ENCODE results near the gene GALNTL6.
"Not testable (repeated sequence)": the region's sequence is repeated elsewhere in the genome, so short reads cannot be mapped to it uniquely, and the experiment has no call there.

The GALNTL6 gene

DNA sequence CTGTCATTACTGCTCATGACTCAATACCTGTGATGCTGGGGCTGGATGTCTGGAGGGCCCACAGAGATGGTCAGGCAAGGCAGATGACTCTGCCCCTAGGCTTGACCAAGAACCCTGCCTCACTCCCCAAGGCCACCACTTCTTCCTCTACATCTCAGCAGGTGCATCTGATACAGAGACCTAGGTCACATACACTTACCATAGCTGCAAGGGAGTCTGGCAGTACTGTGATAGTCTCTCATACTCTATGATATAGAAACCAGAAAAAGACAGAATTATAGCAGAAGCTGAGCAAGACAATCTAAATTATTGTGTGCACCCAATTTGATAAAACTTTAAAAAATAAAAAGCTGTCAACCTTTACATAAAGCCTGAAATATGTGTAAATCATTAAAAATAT lies 878.3 kb downstream of the GALNTL6 start:
- no peak for DNase-seq

DNA sequence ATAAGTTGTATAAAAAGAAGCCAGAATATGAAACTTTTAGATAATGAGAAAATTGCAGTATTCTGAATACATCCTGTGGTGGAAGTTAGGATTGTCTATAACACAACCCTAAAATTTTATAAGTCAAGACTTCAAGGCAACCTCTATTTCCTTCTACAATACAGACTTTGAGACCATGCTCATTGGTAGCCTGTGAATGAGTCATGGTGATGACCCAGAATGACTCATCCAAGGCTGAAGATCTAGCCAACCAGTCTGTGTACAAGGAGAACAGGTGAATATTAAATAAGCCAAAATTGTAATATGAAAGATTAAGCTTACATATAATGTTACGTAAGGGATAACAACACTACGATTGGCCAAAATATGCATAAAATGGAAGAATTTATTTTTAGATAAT lies 879.5 kb downstream of the GALNTL6 start:
- DNase-seq: no peak

- no peak for DNase-seq
These were observed 885.1 kb downstream of the GALNTL6 start for GRCh38 chr4:172698256-172698655.

DNA sequence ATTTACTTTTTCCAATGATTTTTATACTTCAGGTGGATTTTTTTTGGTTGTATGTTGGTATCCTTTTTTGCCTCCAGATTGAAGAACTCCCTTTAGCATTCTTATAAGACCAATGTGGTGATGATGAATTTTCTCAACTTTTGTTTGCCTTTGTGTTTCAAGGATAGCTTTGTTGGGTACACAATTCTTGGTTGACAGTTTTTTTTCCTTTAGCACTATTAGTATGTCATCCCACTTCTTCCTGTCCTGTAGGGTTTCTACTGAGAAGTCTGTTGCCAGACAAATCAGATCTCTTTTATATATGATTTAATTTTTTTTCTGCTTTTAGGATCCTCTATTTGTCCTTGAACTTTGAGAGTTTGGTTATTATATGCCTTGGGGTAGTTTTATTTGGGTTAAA lies 892.4 kb downstream of the GALNTL6 start:
- DNase-seq: no peak

- DNase-seq: no peak
These were observed 892.8 kb downstream of the GALNTL6 start for GRCh38 chr4:172706000-172706399.

- DNase-seq: no peak
These were observed 894.4 kb downstream of the GALNTL6 start for GRCh38 chr4:172707622-172708021.

DNA sequence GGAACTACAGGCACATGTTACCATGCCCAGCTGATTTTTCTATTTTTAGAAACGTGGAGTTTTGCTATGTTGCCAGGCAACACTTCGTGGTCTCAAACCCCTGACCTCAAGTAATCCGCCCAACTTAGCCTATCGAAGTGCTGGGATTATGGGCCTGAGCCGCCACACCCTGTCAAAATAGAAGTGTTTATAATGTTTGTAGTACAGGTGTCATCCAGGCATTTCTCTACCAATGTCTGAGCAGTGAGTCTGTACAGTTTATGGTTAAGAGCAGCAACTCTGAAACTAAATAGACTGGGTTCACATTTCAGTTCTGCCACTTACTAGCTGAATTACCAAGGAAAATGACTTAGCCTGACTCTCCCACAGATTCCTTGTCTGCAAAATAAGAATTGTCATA lies 895.0 kb downstream of the GALNTL6 start:
- DNase-seq: no peak

GRCh38 chr4:172709376-172709775 lies 896.2 kb downstream of the GALNTL6 start:
- DNase-seq: no peak

- DNase-seq: no peak
These were observed 903.1 kb downstream of the GALNTL6 start for GRCh38 chr4:172716291-172716690.

GRCh38 chr4:172721659-172722058 lies 908.5 kb downstream of the GALNTL6 start:
- DNase-seq: no peak

DNA sequence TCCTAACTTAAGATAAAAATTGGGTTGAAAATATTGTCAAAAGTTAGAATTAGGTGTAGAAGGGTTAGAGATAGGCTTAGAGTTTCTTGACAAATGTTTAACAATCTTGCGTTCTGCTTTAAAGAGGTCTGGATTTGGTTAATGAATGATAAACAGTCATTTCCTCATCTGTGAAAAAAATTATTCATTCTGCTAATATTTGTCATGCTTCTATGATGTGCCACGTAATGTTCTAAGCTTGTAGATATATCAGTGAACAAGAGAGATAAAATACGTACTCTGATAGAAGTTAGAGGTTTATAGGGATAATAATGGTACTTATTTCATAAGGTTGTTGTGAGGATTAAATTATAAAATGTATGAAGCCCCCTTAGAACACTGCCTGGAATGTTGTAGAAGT lies 912.4 kb downstream of the GALNTL6 start:
- DNase-seq: no peak

- no peak for DNase-seq
These were observed 912.8 kb downstream of the GALNTL6 start for GRCh38 chr4:172726001-172726423.

DNA sequence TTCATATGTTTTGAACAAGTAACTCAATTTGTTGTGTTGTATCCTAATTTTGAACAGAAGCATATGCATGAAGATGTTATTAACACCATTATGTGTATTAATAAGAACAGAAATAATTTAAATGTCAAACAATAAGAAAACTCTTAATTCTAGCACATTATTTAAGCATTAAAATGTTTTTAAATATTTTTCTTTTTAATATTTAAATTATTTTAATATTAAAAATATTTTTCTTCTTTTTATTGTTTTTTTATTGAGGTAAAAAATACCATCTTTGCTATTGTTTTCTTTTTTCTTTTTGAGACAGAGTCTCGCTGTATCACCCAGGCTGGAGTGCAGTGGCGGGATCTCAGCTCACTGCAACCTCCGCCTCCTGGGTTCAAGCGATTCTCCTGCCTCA lies 914.4 kb downstream of the GALNTL6 start:
- no peak for DNase-seq

DNA sequence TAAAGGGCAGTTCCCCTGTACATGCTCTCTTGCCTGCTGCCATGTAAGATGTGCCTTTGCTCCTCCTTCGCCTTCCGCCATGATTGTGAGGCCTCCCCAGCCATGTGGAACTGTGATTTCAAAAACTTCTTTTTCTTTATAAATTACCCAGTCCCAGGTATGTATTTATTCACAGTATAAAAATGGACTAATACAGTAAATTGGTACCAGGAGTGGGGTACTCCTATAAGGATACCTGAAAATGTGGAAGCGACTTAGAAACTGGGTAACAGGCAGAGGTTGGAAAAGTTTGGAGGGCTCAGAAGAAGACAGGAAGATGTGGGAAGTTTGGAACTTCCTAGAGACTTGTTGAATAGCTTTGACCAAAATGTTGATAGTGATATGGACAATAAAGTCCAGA lies 920.4 kb downstream of the GALNTL6 start:
- not testable (repeated sequence) for DNase-seq

DNA sequence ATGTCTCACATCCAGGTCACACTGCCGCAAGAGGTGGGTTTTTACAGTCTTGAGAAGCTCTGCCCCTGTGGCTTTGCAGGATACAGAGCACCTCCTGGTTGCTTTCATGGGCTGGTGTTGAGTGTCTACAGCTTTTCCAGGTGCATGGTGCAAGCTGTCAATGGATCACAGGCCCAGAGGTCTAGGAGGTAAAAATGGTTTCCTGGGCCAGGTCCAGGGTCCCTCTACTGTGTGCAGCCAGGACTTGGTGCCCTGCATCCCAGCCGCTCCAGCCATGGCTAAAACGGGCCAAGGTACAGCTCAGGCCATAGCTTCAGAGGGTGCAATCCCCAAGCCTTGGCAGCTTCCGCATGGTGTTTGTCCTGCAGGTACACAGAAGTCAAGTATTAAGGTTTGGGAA lies 921.4 kb downstream of the GALNTL6 start:
- DNase-seq: no peak

DNA sequence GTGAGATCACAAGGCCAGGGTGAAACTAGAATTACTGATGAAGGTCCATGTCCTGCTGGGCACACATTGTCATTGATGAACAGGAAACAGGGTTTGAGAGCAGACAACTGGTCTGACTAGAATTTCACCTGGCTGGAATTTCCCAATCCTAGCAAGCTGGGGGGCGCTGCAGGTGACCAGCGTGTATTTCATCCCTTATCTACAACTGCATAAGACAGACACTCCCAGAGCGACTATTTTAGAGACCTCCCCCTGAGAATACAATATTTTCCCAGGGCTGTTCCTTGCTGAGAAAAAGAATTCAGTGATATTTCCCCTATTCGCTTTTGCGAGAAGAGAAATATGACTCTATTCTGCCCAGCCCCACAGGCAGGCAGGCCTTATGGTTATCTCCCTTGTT lies 922.8 kb downstream of the GALNTL6 start:
- no peak for DNase-seq

DNA sequence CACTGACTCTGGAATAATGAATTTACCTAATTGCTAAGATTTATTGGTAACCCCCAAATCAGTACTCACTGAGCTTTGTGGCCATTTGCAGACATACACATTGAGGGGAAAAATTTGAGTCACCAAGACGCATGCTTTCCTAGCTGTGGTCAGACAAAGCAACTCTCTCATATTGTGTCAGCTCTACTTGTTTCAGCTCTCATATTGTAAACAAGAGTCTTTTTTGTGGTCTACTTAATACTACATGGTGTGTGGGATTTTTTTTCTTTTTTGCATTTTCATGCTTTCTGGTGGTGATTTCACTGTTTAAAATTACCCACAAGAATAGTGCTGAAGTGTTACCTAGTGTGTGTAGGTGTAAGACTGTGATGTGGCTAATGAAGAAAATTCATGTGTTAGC lies 927.2 kb downstream of the GALNTL6 start:
- DNase-seq: peak; percentile 5

DNA sequence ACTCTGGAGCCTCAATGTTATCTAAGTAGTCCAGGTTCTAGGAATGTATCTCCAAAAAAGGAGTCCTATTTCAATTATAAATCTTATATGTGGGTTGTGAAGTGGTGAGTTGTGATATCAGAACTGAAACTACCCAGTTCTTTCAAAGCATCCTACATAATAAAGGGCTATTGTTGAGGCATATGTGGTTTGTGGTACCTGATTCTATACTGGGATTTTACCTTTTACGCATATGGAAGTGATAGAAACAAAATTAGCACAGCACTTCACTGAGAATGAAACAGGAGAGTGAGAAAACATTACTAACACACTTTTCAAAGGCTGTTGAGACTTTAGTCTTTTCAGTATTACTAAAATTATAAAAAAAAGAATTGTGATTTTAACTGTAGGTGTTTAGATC lies 937.7 kb downstream of the GALNTL6 start:
- DNase-seq: peak; percentile 38

DNA sequence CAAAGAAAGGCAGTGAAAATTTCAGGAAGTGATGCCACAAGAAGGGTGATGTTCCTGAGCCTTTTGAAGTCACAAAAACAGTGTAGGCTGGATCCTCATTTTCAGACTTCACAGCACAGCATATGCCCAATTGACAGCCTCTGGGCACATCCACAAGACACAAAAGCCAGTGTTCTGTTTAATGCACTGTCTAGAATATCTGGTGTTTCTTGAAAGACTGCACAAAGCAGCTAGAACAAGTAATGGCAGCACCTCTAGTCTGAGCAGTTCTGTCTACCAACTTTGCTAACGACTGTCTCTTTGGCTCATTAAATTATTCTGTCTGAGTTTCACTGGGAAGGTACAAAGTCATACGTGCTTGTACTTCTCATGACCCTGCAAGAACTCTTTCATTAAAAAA lies 938.3 kb downstream of the GALNTL6 start:
- DNase-seq: no peak

- no peak for DNase-seq
These were observed 945.6 kb downstream of the GALNTL6 start for GRCh38 chr4:172758586-172759340.

- no peak for DNase-seq
These were observed 947.3 kb downstream of the GALNTL6 start for GRCh38 chr4:172760512-172760911.

- DNase-seq: no peak
These were observed 949.7 kb downstream of the GALNTL6 start for GRCh38 chr4:172762895-172763294.

- no peak for DNase-seq
These were observed 957.6 kb downstream of the GALNTL6 start for GRCh38 chr4:172770787-172771186.

DNA sequence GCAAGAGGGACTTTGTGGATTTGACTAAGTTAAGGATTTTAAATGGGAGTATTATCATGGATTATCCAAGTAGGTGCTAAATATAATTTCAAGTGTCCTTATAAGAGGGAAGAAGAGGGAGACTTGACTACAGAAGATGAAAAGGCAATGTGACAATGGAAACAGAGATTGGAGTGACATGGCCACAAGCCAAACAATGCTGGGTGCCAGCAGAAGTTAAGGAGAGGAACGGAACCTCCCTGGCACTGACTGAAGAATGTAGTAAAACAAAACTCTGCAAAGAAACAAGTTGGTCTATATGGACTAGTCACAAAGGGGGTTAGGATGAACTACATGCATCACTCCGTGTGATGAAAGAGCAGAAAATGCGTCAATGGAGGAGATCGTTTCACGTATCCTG lies 959.6 kb downstream of the GALNTL6 start:
- no peak for DNase-seq

- no peak for DNase-seq
These were observed 963.1 kb downstream of the GALNTL6 start for GRCh38 chr4:172776203-172776861.

All from activated CD4-positive, alpha-beta T cell treated with anti-CD3 and anti-CD28 coated beads, Interleukin-2, amount 50 U/mL, for 16 hours (primary cell).